ENCODE measurements around the gene SPAG16.
A peak's percentile ranks its signal among the peaks of the same experiment; 100 is the strongest.

The SPAG16 gene

GRCh38 chr2:214320211-214320610 lies 1035.9 kb downstream of the SPAG16 start:
- DNase-seq, result no peak

- no peak for DNase-seq
Measured at GRCh38 chr2:214322662-214323061, 1038.4 kb downstream of the SPAG16 start.

DNA sequence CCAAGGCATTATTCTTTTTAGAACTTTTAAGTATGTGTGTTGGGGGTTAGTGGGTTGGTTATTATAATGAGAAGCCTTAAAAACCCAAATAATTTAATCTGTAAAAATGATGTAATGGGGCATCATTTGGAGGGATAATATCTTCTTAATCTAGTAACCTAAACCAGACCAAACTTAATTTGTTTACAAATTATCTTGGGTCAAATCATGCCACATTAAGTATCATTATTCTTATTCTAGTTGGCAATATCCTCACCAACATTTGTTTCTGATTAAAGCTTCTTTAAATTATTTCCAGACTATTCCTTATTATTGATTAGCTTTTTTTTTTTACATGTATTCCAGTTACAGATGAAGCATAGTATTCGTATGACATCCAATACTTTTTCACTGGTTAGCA lies 1041.1 kb downstream of the SPAG16 start:
- DNase-seq, result no peak

DNA sequence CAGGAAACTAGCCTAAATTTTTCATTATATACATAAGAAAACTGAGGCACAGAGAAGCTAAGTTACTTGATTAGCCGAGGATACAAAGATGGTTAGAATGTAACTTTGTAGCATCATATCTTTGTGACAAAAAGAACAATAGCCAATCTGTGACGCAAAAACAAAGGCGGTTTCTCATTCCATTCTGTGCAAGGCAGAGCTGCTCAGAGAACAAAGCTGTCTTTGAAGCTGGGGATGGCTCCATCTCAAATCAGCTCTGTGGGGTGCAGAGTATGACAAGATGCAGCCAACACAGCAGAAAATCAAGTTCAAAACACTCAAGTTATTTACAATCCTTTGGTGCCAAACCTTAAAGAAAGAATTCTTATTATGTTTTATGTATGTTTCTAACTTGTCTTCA lies 1044.7 kb downstream of the SPAG16 start:
- no peak for DNase-seq

DNA sequence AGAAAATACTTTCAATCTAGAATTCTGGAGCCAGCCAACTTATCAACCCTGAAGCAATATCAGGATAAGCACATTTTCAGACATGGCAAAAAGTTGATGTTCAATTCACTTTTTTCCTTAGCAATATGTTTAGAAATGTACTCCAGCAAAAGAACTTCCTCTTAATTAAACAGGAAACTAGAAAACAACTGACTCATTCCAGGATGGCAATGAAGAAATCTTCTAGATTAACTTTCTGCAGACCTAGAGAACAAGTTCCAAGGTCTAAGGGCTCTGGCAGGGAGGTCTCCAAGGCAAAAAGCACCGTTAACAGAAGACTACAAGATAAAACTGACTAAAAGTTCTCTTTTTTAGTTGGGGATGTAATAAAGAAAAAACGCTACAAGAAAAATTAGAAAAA lies 1057.4 kb downstream of the SPAG16 start:
- DNase-seq, result no peak

DNA sequence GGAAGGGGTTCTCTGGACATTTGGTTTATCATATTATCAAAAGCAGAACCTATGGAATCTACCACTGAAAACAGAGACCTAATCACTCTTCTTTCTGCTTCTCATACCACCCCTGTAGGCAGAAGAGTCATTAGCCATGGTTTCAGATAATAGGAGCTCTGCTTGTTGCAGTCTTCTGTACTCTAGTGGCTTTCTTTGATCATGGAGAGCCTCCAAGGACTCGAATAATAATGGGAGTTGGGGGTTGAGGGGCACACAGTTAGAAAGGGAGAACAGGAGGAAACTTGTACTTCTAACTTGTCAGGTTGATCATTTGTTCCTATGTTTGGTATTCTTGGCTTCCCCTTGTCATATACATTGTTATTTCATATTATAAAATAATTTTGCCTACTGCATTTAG lies 1074.2 kb downstream of the SPAG16 start:
- no peak for DNase-seq

GRCh38 chr2:214361116-214361515 lies 1076.9 kb downstream of the SPAG16 start:
- no peak for DNase-seq

DNA sequence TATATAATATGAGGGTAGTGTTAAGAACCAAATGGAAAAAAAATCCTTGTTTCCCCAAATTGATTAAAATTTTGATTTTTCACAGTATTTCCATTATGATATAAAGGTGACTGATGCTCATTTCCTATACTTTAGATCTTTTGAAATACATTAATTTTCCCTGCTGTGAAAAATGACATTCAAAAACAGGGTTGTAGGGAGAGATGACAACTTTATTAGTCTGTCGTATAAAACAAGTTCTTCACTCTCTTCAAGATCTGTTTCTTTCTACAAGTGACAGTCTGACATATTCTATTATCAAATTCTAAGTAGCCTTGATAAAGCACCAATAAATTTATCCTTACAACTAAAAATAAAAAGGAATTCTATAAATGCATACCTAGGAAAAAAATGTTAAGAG lies 1081.3 kb downstream of the SPAG16 start:
- DNase-seq, result no peak

- DNase-seq, result no peak
Measured at GRCh38 chr2:214367171-214367570, 1082.9 kb downstream of the SPAG16 start.

DNA sequence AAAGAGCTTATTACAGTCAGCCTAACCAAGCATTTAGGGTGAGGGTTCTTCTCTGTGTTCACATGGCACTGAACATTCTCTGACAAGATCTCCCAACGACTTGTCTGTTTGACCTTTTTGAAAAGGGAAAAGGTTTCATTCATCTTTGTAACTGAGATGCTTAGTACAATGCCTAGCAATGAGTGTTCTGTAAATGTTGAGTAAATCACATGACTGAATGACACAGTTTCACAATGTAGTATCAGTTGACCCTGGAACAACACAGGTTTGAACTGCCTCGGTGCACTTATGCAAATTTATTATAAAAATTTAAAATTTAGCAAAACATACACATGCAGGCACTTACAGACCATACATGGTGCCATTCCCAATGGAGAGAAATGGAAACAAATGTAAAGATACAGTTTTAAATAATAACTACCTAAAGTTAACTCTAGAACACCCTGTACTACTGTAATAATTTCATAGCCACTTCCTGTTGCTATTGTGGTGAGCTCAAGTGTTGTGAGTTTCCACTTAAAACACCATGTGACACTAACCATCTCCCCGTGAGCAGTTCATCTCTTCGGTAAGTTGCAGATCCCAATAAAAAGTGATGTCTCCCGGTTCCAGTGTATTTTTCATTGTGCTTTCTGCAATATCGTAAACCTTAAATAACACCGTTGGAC lies 1092.5 kb downstream of the SPAG16 start:
- peak; percentile 37 for DNase-seq

DNA sequence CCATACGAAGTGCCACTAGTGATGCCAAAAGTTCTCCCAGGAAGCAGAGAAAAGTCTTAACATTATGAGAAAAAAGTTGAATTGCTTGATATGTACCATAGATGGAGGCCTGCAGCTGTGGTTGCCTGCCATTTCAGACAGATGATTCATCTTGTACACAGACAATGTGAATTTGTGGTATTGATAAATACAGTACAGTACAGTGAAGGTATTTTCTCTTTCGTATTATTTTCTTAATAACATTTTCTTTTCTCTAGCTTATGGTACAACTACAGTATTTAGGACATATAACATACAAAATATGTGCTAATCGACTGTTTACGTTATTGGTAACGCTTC lies 1093.0 kb downstream of the SPAG16 start:
- no peak for DNase-seq

GRCh38 chr2:214378455-214379103 lies 1094.3 kb downstream of the SPAG16 start:
- DNase-seq, result peak; percentile 72

GRCh38 chr2:214379227-214379626 lies 1095.0 kb downstream of the SPAG16 start:
- DNase-seq, result peak; percentile 50

DNA sequence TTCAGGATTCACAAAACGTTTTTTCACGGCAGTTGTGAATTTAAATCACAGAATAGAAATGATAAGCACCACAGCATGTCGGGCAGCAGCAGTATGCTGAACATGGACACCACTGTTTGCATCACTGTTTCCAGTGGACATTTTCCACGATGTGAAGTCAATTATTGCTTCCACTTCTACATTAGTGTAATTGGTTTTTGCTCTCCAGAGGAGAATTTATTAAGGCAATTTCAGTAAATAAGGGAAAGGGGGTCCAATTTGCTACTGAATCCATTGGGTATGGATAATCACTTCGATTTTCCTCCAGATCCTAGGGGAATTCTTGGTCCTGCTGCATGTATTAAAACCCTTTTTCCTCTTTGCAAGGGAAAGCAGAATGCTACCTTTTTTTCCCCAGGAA lies 1096.4 kb downstream of the SPAG16 start:
- no peak for DNase-seq

DNA sequence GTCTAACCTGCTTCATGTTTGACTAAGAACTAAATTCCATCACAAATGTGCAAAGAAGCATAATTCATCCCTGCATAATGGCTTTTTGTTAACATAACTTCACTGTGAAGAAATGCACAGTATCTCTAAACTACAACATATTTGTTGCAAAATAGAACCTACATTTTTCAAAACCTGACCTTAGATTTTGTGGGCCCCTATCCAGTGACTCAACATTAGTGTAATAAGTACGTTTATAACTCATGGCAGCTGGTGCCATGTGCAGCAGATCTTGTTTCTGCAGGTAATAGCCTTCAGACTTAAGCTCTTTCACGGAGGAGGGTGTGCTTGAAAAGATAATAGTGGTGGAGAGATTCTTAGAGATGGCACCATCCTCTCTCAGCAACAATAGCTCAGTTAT lies 1098.0 kb downstream of the SPAG16 start:
- no peak for DNase-seq

GRCh38 chr2:214386720-214387119 lies 1102.5 kb downstream of the SPAG16 start:
- no peak for DNase-seq

DNA sequence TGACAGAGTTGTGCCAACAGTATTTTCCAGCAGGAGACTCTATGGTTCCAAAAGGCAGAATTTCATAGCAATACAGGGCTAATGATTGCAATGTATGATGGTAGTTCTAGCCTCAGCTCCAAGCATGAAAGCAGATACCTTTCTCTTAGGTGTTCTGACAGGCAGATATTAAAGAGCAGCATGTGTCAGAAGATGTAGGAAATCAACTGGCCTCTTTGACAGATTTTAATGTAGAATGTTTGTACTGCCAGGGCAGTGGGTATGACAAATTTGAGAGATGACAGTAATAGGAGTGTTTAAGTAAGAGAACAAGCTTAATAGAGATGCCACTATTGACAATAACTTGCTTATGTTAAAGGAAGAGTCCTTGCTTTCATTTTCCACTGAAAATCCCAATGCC lies 1105.1 kb downstream of the SPAG16 start:
- no peak for DNase-seq

GRCh38 chr2:214393796-214394195 lies 1109.5 kb downstream of the SPAG16 start:
- no peak for DNase-seq

GRCh38 chr2:214395040-214395439 lies 1110.8 kb downstream of the SPAG16 start:
- DNase-seq, result no peak

GRCh38 chr2:214401580-214401979 lies 1117.3 kb downstream of the SPAG16 start:
- no peak for DNase-seq

GRCh38 chr2:214410128-214410775 lies 1126.0 kb downstream of the SPAG16 start:
- no peak for DNase-seq

GRCh38 chr2:214410918-214411554 lies 1126.8 kb downstream of the SPAG16 start, which contains the start of gene VWC2L:
Gene VWC2L, plus strand, starts transcription at chr2:214411054. Its CDS starts 3,140 bp downstream, at chr2:214414194.
- DNase-seq, result peak; percentile 57

GRCh38 chr2:214412679-214413078 lies 1128.4 kb downstream of the SPAG16 start:
- DNase-seq, result no peak

GRCh38 chr2:214436470-214436869 lies 1152.2 kb downstream of the SPAG16 start:
- no peak for DNase-seq
